ENCODE data around the gene OVCH2. TPM values are rescaled to one million over a fixed set of nuclear protein-coding genes. Genes with fewer than 3 reads are reported as not detected.
"Not testable (repeated sequence)": the region's sequence is repeated elsewhere in the genome, so short reads cannot be mapped to it uniquely, and the experiment has no call there.

The OVCH2 gene
- total RNA-seq, 1 experiment from 2014 or later: not detected

- DNase-seq: no peak
- Histone ChIP-seq H3K36me3 (no peaks in the 10 kb centered on the region), H3K27ac (no peak overlapping the region), H3K9me3 (replicated peaks) (no peaks in the 10 kb centered on the region), H3K4me3 (no peak overlapping the region), H3K27me3 (no peaks in the 10 kb centered on the region), H3K4me1 (no peaks in the 10 kb centered on the region)
Measured at GRCh38 chr11:7664867-7665266, 41.4 kb downstream of the OVCH2 start.

- H3K36me3 ChIP-seq; H3K4me3 ChIP-seq; H3K27me3 ChIP-seq; H3K9me3 ChIP-seq (replicated peaks); H3K4me1 ChIP-seq; H3K27ac ChIP-seq; DNase-seq: not testable (repeated sequence)
Measured at GRCh38 chr11:7663531-7663930, 42.7 kb downstream of the OVCH2 start.

- Histone ChIP-seq H3K4me1 (no peaks in the 10 kb centered on the region), H3K9me3 (replicated peaks) (no peaks in the 10 kb centered on the region), H3K36me3 (no peaks in the 10 kb centered on the region), H3K27ac (no peak overlapping the region), H3K4me3 (no peak overlapping the region), H3K27me3 (no peaks in the 10 kb centered on the region)
- peak; percentile 40 to 62 for DNase-seq
Measured at GRCh38 chr11:7657306-7658025, 48.8 kb downstream of the OVCH2 start.

GRCh38 chr11:7656704-7657103, 49.6 kb downstream of the OVCH2 start:
- DNase-seq: no peak
- H3K4me3 ChIP-seq: no peak overlapping the region
- H3K27ac ChIP-seq: no peak overlapping the region
- H3K9me3 ChIP-seq (replicated peaks): no peaks in the 10 kb centered on the region
- H3K36me3 ChIP-seq: no peaks in the 10 kb centered on the region
- H3K4me1 ChIP-seq: no peaks in the 10 kb centered on the region
- no peaks in the 10 kb centered on the region for H3K27me3 ChIP-seq

DNA sequence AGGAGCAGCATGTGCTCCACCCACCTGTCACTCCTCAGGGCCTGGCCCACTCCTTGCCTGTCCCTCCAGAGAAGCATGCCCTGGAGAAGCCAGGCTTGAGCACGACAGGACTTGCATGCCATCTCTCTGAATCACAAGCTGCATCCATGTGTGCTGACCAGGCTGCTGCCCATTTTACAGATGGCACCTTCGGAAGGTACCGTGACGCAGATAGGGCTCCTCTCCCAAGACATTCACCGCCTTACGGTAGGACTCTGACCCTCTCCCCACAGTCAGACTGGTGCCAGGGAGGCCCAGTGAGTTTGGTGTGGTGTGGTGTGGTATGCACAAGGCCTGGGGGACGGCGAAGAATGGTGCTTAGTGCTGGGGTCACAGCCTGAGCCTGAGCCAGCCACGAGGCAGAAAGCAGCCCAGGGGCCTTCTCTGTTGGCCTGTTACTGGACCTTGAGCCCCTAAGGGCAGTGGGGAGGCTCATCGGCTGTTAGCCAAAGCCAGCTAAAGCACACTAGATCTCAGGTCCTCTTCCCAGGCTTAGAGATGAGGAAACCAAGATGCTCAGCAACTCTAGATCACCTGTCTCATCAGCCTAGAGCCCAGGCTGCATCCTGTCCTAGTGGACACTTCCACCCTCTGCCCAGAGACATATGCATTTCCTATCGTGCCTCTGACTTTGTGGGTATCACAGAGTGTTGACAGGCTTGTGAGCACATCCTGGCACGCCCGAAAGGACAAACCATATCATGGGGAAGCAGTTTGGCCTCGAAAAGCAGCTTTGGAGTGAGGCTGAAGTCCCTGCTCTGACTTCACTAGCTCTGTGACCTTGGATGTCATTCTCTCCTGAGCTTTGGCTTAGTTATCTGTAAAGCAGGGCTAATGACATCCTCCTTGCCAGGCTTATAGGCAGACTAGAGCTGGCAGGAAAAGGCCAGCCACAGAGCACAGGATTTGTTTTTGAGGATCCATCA, 50.7 kb downstream of the OVCH2 start:
- Histone ChIP-seq H3K27ac (no peak overlapping the region), H3K36me3 (no peaks in the 10 kb centered on the region)
- DNase-seq: no peak

DNA sequence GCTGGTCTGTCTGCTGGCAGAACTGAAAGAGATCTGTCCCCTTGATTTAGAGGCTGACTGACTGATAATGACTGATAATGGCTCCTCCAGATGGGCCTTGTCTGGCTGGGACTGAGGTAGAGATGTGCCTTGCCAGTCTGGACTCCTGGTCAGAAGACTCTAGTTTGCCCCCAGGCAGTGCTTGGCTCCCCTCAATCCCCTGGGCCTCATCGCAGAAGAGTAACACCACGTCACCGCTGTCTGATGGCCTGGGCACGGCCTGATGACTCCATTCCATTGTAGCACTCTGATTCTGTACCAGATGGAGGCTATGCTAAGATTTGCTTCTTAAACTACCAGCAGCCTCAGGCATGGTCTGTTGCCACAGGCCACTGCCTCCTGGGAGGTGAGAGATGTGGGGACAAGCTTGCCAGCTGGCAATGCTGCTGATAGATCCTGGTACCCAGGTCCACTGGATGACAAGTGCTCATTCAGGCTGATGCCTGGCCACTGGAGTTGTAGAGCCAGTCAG, 52.0 kb downstream of the OVCH2 start:
- Histone ChIP-seq H3K4me1 (no peaks in the 10 kb centered on the region; the same call in 1 of the 2 replicates), H3K27ac (no peak overlapping the region), H3K9me3 (replicated peaks) (no peaks in the 10 kb centered on the region), H3K36me3 (no peaks in the 10 kb centered on the region), H3K4me3 (no peak overlapping the region), H3K27me3 (no peaks in the 10 kb centered on the region)
- DNase-seq: no peak

More for the DNA sequence above, 50.7 kb downstream of the OVCH2 start:
- H3K27me3 ChIP-seq: no peaks in the 10 kb centered on the region
- no peaks in the 10 kb centered on the region for H3K9me3 ChIP-seq (replicated peaks)
- no peaks in the 10 kb centered on the region; the same call in 1 of the 2 replicates for H3K4me1 ChIP-seq
- no peak overlapping the region for H3K4me3 ChIP-seq

- H3K4me1 ChIP-seq: no peaks in the 10 kb centered on the region; the same call in 1 of the 2 replicates
Measured at GRCh38 chr11:7651700-7652099, 54.6 kb downstream of the OVCH2 start.

DNA sequence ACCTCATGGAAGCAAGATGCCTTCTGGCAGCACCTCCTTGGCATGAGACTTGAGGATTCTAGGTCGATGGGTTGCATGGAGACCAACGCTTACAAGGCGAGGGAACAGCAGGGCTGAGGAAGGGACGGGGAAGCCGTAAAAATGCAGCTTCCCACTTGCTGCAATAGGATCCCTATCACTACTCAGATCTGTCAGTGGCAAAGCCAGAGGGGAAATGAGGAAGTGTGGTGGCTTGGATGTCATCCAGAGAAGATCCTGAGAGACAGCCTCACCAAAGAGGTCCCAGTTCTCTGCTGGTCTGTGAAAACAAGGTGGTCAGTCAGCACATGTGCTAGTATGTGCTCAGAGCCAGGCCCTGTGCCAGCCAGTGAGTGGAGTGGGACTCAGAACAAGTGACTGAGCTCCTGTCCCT, 55.1 kb downstream of the OVCH2 start:
- H3K4me3 ChIP-seq: no peak overlapping the region
- no peak overlapping the region for H3K27ac ChIP-seq
- H3K27me3 ChIP-seq: no peaks in the 10 kb centered on the region
- no peaks in the 10 kb centered on the region for H3K9me3 ChIP-seq (replicated peaks)
- no peaks in the 10 kb centered on the region for H3K36me3 ChIP-seq
- DNase-seq: peak; percentile 27 to 47
- no peaks in the 10 kb centered on the region; the same call in 1 of the 2 replicates for H3K4me1 ChIP-seq

More at GRCh38 chr11:7651700-7652099, 54.6 kb downstream of the OVCH2 start:
- Histone ChIP-seq H3K27ac (no peak overlapping the region), H3K9me3 (replicated peaks) (no peaks in the 10 kb centered on the region), H3K27me3 (no peaks in the 10 kb centered on the region), H3K4me3 (no peak overlapping the region), H3K36me3 (no peaks in the 10 kb centered on the region)
- DNase-seq: peak in 1 of 2 experiments; percentile 22

DNA sequence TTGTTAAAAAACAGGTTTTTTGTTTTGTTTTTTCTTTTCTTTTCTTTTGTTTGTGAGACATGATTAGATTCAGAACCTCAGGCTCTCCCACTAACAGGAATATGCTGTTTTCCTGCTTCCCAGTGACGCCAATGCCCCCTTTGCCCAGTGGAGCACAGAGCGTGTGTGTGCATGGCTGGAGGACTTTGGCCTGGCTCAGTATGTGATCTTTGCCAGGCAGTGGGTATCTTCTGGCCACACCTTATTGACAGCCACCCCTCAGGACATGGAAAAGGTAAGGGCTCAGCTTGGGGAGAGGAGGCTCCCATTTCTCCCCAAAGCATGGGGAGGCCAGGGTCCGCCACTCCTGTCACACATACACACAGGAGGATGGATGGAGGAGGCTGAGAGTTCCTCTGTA, 58.0 kb downstream of the OVCH2 start:
- H3K4me1 ChIP-seq: no peaks in the 10 kb centered on the region; the same call in 1 of the 2 replicates
- no peak overlapping the region for H3K27ac ChIP-seq
- H3K9me3 ChIP-seq (replicated peaks): no peaks in the 10 kb centered on the region
- no peaks in the 10 kb centered on the region for H3K27me3 ChIP-seq
- no peak overlapping the region for H3K4me3 ChIP-seq
- H3K36me3 ChIP-seq: no peaks in the 10 kb centered on the region
- no peak for DNase-seq

DNA sequence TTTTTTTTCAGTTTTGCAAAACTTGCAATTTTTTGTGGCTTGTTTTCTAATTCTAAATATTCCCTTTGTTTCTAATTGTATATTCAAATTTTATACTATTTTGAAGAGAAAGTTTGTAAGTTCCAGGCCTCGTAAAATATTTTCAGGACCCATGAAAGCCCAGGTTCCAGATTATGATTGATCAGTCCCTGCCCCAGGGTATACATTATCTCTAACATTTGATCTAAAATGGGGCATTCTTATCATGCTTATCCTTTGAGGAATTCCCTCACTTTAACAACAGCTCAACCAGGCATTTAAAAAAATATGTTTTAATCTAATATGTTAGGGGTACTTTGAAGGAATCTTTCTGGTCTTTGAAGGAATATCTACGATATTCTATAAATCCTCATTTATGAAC, 59.4 kb downstream of the OVCH2 start:
- H3K4me1 ChIP-seq: no peaks in the 10 kb centered on the region; the same call in 1 of the 2 replicates
- no peak for DNase-seq
- H3K9me3 ChIP-seq (replicated peaks): no peaks in the 10 kb centered on the region
- no peak overlapping the region for H3K4me3 ChIP-seq
- no peak overlapping the region for H3K27ac ChIP-seq
- H3K36me3 ChIP-seq: no peaks in the 10 kb centered on the region
- H3K27me3 ChIP-seq: no peaks in the 10 kb centered on the region

DNA sequence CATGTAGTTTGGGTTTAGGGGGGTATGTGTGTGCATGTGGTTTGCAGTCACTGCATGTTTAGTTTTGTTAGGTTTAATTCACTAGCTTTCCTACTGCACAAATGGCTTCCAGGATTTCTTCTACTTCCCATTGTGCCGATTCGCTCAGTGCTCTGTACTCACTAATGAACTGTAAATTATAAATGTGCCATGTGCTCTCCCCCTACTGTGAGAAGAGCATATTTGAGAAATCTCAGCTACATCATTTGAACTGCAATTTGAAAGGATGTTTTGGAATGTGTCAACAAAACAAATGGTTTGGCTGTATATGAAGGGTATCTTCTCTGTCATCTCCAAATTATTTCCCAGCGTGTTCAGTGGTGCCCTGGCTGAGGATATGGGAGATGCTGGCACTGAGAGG, 61.1 kb downstream of the OVCH2 start:
- Histone ChIP-seq H3K36me3 (no peaks in the 10 kb centered on the region), H3K27me3 (no peaks in the 10 kb centered on the region), H3K27ac (no peak overlapping the region), H3K9me3 (replicated peaks) (no peaks in the 10 kb centered on the region), H3K4me3 (no peak overlapping the region), H3K4me1 (no peaks in the 10 kb centered on the region)
- DNase-seq: no peak

DNA sequence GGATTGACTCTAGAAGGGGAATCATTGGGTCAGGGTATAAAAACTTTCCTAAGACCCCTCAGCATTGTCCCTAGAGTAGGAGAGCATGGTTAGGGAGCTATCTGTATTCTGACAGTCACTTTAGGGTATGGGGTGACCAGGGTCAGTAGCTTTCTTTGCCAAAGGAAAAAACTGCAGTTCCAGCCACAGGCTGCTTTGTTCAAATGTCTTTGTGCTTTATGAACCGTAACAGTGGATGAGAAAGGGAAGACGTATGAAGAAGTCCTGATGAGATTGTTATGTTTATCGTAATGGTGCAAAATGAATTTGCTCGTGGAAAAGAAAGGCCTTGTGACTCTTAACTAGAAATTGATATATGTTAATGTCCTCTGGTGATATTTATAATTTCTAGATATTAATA, 63.0 kb downstream of the OVCH2 start:
- H3K36me3 ChIP-seq: no peaks in the 10 kb centered on the region
- H3K27me3 ChIP-seq: no peaks in the 10 kb centered on the region
- no peak for DNase-seq
- no peaks in the 10 kb centered on the region for H3K9me3 ChIP-seq (replicated peaks)
- H3K4me3 ChIP-seq: no peak overlapping the region
- H3K27ac ChIP-seq: no peak overlapping the region
- no peaks in the 10 kb centered on the region for H3K4me1 ChIP-seq

DNA sequence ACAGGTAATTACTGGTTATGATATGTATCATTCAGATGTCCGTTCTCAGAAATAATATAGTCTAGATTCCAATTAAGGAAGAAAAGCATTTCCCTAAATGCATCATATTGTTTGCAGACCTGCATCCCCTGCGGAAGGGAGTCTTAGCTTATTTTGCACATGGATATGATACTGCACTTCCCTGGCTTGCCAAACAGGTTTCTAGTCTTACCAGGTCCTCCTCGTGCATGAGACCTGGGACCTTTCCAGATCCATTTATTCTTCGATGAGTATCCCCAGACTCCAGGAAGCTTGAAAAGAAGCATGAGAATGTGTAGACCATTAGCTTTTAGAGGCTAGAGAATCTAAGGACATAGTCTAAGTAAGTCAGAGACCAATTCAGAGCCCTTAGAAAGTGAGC, 63.5 kb downstream of the OVCH2 start:
- H3K9me3 ChIP-seq (replicated peaks): no peaks in the 10 kb centered on the region
- no peaks in the 10 kb centered on the region for H3K36me3 ChIP-seq
- H3K4me3 ChIP-seq: no peak overlapping the region
- H3K27me3 ChIP-seq: no peaks in the 10 kb centered on the region
- no peak for DNase-seq
- no peaks in the 10 kb centered on the region for H3K4me1 ChIP-seq
- no peak overlapping the region for H3K27ac ChIP-seq

- Histone ChIP-seq H3K27me3 (no peaks in the 10 kb centered on the region), H3K36me3 (no peaks in the 10 kb centered on the region), H3K27ac (no peak overlapping the region), H3K4me3 (no peak overlapping the region), H3K9me3 (replicated peaks) (no peaks in the 10 kb centered on the region), H3K4me1 (no peaks in the 10 kb centered on the region)
- DNase-seq: no peak
Measured at GRCh38 chr11:7640816-7641215, 65.5 kb downstream of the OVCH2 start.

- Histone ChIP-seq H3K9me3 (replicated peaks) (no peaks in the 10 kb centered on the region), H3K4me3 (no peak overlapping the region), H3K36me3 (no peaks in the 10 kb centered on the region), H3K4me1 (no peaks in the 10 kb centered on the region), H3K27ac (no peak overlapping the region), H3K27me3 (no peaks in the 10 kb centered on the region)
- no peak for DNase-seq
Measured at GRCh38 chr11:7639643-7640025, 66.6 kb downstream of the OVCH2 start.

Measured in SJCRH30 (cell line).